Measurements from ENCODE around the gene ZNF808.
A peak's percentile ranks its signal among the peaks of the same experiment; 100 is the strongest.
"Not testable (repeated sequence)": the region's sequence is repeated elsewhere in the genome, so short reads cannot be mapped to it uniquely, and the experiment has no call there.

Gene ZNF808

DNA sequence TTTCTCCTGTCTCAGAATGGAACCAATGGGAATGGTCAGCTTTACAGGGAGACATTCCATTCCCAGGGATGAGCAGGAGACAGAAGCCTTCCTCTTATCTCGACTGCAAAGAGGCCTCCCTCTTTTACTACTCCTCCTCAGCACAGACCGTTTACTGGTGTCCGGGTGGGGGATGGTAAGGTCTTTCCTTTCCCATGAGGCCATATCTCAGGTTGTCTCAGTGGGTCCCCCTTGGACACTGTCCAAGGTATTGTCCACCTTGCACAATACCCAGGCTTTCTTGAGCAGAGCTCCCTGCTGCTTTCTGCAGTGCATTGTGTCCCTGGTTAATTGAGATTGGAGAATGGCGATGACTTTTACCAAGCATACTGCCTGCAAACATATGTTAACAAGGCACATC lies 7.5 kb upstream of the ZNF808 start:
- peaks cover 39% of the 10 kb centered on the region for H3K9me3 Mint-ChIP-seq
- TF ChIP-seq, protein P1, sequence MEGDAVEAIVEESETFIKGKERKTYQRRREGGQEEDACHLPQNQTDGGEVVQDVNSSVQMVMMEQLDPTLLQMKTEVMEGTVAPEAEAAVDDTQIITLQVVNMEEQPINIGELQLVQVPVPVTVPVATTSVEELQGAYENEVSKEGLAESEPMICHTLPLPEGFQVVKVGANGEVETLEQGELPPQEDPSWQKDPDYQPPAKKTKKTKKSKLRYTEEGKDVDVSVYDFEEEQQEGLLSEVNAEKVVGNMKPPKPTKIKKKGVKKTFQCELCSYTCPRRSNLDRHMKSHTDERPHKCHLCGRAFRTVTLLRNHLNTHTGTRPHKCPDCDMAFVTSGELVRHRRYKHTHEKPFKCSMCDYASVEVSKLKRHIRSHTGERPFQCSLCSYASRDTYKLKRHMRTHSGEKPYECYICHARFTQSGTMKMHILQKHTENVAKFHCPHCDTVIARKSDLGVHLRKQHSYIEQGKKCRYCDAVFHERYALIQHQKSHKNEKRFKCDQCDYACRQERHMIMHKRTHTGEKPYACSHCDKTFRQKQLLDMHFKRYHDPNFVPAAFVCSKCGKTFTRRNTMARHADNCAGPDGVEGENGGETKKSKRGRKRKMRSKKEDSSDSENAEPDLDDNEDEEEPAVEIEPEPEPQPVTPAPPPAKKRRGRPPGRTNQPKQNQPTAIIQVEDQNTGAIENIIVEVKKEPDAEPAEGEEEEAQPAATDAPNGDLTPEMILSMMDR (IDR thresholded peaks at IDR 0.05), result no peak
- no peaks in the 10 kb centered on the region for H3K36me3 Mint-ChIP-seq (ENCODE audit: low read depth)
- peaks cover 18% of the 10 kb centered on the region for H3K4me1 Mint-ChIP-seq
- peaks cover 13% of the 10 kb centered on the region for H3K27me3 Mint-ChIP-seq (ENCODE audit: low read depth, poor library complexity)
- no peak overlapping the region for H3K4me3 Mint-ChIP-seq
- DNase-seq, result no peak
- H3K27ac Mint-ChIP-seq, result peak overlapping the region; percentile 88

DNA sequence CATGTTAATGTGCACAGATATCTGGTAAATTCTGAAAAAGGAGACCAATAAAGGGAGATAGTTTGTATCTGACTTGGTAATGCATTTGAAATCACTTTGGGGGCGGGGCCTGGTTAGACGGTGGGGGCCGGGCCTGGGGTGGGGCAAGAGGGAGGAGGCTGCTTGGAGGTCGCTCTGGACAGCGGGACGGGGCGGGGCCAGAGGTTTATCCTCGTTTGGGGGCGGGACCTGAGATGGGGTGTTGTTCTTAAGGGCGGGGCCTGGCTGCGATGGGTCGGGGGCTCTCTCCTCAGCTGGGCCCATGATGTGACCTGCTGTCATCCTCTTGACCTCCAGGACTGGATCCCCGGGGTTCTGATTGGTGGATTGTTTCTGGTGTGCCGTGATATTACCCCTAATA lies 4.9 kb upstream of the ZNF808 start:
- DNase-seq, result no peak
- H3K4me1 Mint-ChIP-seq, result peaks cover 22% of the 10 kb centered on the region
- peaks cover 35% of the 10 kb centered on the region for H3K9me3 Mint-ChIP-seq
- H3K27me3 Mint-ChIP-seq (ENCODE audit: low read depth, poor library complexity), result peaks cover 7% of the 10 kb centered on the region
- H3K27ac Mint-ChIP-seq, result no peak overlapping the region
- no peak overlapping the region for H3K4me3 Mint-ChIP-seq
- TF ChIP-seq, protein P1 (IDR thresholded peaks at IDR 0.05), result no peak
- H3K36me3 Mint-ChIP-seq (ENCODE audit: low read depth), result no peaks in the 10 kb centered on the region

DNA sequence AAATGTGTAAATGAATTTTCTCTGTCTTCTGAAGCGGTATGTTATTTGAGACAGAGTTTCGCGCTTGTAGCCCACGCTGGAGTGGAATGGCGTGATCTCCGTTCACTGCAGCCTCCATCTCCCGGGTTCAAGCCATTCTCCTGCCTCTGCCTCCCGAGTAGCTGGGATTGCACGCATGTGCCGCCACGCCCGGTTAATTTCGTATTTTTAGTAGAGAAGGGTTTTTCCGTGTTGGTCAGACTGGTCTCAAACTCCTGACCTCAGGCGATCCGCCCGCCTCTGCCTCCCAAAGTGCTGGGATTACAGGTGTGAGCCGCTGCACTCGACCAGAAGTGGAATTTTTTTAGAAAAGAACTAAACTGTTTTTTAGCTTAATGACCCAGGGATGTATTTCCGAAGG lies 3.4 kb upstream of the ZNF808 start:
- DNase-seq, result no peak
- peaks cover 2% of the 10 kb centered on the region for H3K27me3 Mint-ChIP-seq (ENCODE audit: low read depth, poor library complexity)
- H3K9me3 Mint-ChIP-seq, result peaks cover 35% of the 10 kb centered on the region
- H3K27ac Mint-ChIP-seq, result no peak overlapping the region
- H3K4me3 Mint-ChIP-seq, result no peak overlapping the region
- H3K36me3 Mint-ChIP-seq (ENCODE audit: low read depth), result no peaks in the 10 kb centered on the region
- H3K4me1 Mint-ChIP-seq, result peaks cover 33% of the 10 kb centered on the region
- TF ChIP-seq, protein P1 (IDR thresholded peaks at IDR 0.05), result no peak

DNA sequence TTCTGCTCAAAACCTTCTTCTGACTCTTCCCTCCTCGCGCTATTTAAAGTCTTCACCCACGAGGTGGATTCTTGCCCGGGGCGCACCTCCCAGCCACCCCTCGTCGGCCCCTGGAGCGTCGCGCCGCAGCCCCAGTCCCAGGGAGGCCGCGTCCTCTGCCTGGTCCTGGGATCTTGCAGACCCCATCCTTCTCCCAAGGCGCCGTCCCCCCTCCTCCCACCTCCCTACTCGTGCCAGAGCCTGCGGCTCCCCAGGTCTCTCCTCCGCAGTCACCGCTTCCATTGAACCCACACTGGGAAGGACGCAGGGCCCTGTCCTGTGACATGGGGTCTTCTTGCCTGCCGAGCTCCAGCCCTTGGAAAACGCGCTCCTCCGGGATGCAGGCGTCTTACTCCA lies 486 bp downstream of the ZNF808 start:
- Mint-ChIP-seq H3K4me3 (peak overlapping the region; percentile 98), H3K27me3 (ENCODE audit: low read depth, poor library complexity) (peaks cover 3% of the 10 kb centered on the region), H3K36me3 (ENCODE audit: low read depth) (peaks cover 14% of the 10 kb centered on the region), H3K4me1 (peaks cover 18% of the 10 kb centered on the region), H3K9me3 (peaks cover 24% of the 10 kb centered on the region), H3K27ac (peak overlapping the region; percentile 8)
- TF ChIP-seq, protein P1 (IDR thresholded peaks at IDR 0.05), result no peak
- peak; percentile 45 for DNase-seq

DNA sequence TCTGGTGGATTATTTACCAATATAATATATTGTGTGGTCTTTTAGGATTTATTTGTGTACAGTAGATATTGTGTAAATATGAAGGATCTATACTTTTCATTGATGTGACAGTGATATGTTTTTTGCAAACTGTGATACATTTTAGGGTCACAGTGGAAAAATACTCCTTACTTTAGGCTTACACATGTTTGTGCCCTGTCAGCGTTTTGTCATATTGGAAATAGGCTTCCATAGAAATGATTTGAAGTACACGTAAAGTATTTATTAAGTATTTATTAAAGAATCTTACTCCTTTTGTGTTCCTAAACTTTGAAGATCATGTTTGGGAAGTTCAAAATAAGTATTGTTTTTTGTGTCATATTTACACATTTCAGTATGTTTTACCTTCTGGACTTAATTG lies 5.0 kb downstream of the ZNF808 start:
- Mint-ChIP-seq H3K4me3 (no peak overlapping the region), H3K4me1 (peaks cover 34% of the 10 kb centered on the region), H3K9me3 (peaks cover 9% of the 10 kb centered on the region), H3K27ac (no peak overlapping the region), H3K27me3 (ENCODE audit: low read depth, poor library complexity) (peaks cover 11% of the 10 kb centered on the region), H3K36me3 (ENCODE audit: low read depth) (peaks cover 24% of the 10 kb centered on the region)
- TF ChIP-seq, protein P1 (IDR thresholded peaks at IDR 0.05), result no peak
- DNase-seq, result no peak

DNA sequence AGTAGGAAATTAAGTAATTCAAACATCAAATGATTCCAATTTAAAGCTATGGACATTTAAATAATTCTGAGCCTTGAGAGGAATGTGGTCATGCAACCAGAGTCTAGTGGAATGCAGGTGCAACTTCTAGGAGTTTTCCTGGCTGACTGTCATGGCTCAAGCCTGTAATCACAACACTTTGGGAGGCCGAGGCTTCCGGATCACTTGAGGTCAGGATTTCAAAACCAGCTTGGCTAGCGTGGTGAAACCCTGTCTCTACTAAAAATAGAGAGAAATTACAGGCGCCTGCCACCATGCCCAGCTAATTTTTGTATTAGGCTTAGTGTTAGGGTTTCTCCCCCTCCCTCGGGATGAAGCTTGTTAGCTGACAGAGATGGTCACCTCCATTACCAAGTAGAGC lies 6.4 kb downstream of the ZNF808 start:
- Mint-ChIP-seq H3K27me3 (ENCODE audit: low read depth, poor library complexity) (peaks cover 11% of the 10 kb centered on the region), H3K27ac (no peak overlapping the region), H3K9me3 (peaks cover 17% of the 10 kb centered on the region), H3K36me3 (ENCODE audit: low read depth) (peaks cover 31% of the 10 kb centered on the region), H3K4me1 (peaks cover 25% of the 10 kb centered on the region), H3K4me3 (peak overlapping the region; percentile 86)
- DNase-seq, result no peak
- TF ChIP-seq, protein P1 (IDR thresholded peaks at IDR 0.05), result no peak

DNA sequence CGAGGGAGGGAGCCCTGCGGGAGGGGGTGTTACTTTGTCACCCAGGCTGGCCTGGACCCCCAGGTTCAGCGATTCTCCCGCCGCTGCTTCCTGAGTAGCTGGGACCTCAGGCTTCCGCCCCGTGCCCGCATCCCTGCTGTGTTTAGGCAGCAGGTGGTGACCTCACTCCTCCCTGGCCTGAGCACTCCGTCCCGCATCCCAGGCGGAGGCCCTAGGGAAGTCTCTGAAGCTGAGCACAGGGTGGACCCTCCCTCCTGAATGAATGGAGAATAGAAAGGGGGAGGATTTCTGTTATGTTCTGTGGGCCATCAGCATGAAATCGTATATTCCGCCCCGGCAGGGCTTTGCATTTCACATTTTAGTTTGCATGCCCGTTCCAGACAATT lies 7.9 kb downstream of the ZNF808 start:
- peak; percentile 46 for DNase-seq
- not testable (repeated sequence) for H3K27ac Mint-ChIP-seq
- Mint-ChIP-seq H3K36me3 (ENCODE audit: low read depth) (peaks cover 40% of the 10 kb centered on the region), H3K9me3 (peaks cover 24% of the 10 kb centered on the region), H3K27me3 (ENCODE audit: low read depth, poor library complexity) (peaks cover 11% of the 10 kb centered on the region), H3K4me3 (peak overlapping the region; percentile 86), H3K4me1 (peaks cover 21% of the 10 kb centered on the region)
